Kidney tubule cell (primary cell): ENCODE results near the gene DUSP23.

Source experiments
- DNase-seq: peaks from one replicate; pipeline ENCODE4 v3.0.0-alpha.2; 2018; ENCODE audit warnings: low spot score

DUSP23 gene

GRCh38 chr1:159828176-159828575 lies 47.4 kb downstream of the DUSP23 start:
- peak; percentile 85 for DNase-seq

- no peak for DNase-seq
These were observed 48.0 kb downstream of the DUSP23 start for GRCh38 chr1:159828581-159829272.

- DNase-seq, result peak; percentile 35
These were observed 48.5 kb downstream of the DUSP23 start for GRCh38 chr1:159829273-159829634.

- peak; percentile 86 for DNase-seq
These were observed 49.2 kb downstream of the DUSP23 start for GRCh38 chr1:159829822-159830465.

GRCh38 chr1:159830722-159831121 lies 50.0 kb downstream of the DUSP23 start:
- DNase-seq, result no peak

- no peak for DNase-seq
These were observed 50.8 kb downstream of the DUSP23 start for GRCh38 chr1:159831412-159832141.
